HCT116 (cell line): ENCODE results near the gene RASGRF2. TPM values are rescaled to one million over a fixed set of nuclear protein-coding genes. Genes with fewer than 3 reads are reported as not detected.

ENCODE experiments used
- ATAC-seq: fragments of 200-7000 bp; cut with Tn5 transposase; 2 replicates; pipeline ENCODE4 v1.9.1; 2020; ENCODE audit warnings: mild to moderate bottlenecking, moderate library complexity
- BruUV-seq: library from RNA; stranded (reverse); fragments of 400-500 nt; replicated peaks from 2 replicates; lab custom pipeline; 2021; lab: Mats Ljungman, UMichigan
- CTCF ChIA-PET: fragments of 300-600 bp; sonication (Branson Sonifier 250); formaldehyde crosslinking; loops from one replicate; lab custom pipeline; 2021; ENCODE audit warnings: antibody characterized with exemption; lab: Charles Lee
- POLR2A ChIA-PET: fragments of 300-600, 350-600 bp; sonication (Branson Sonifier 250); formaldehyde crosslinking; loops from one replicate; lab custom pipeline; 2021; ENCODE audit warnings: antibody characterized with exemption; lab: Charles Lee
- RAD21 ChIA-PET, 2 experiments: fragments of 300-600 bp; sonication (Branson Sonifier 250); formaldehyde crosslinking; loops; one replicate each; lab custom pipeline; 2023; ENCODE audit warnings: low total read pairs in 2 of 2; ENCODE audit not compliant: uncharacterized antibody in 2 of 2, unreplicated experiment in 2 of 2, low non-redundant PET in 1 of 2; lab: Charles Lee
- DNase-seq: peaks from one replicate; pipeline ENCODE4 v3.0.0-alpha.2; 2010; ENCODE audit warnings: low read depth, low spot score
- H2AFZ ChIP-seq: fragments of 200-600 bp; shearing (Covaris generic), sonication (generic); 2 replicates; pipeline ENCODE4 v1.6.1; 2017; ENCODE audit warnings: low read depth, mixed run types, mixed read lengths, antibody characterized with exemption, low read length; ENCODE audit not compliant: poor library complexity, severe bottlenecking
- H3K27ac ChIP-seq: 2 replicates; pipeline ENCODE4 v1.5.1; 2012; ENCODE audit warnings: low read depth, low read length
- H3K27me3 ChIP-seq: fragments of 200-600 bp; sonication (generic); 2 replicates; pipeline ENCODE4 v1.6.1; 2016; ENCODE audit warnings: mixed run types, low read length, mixed read lengths; ENCODE audit not compliant: insufficient read depth
- H3K36me3 ChIP-seq, 2 experiments: fragments of 200-500 bp in 1 of 2; fragments of 200-600 bp in 1 of 2; sonication (Bioruptor generic) in 1 of 2; sonication (generic) in 1 of 2; 2 replicates each; pipeline versions ENCODE4 v1.5.1 to v1.6.1; 2014 to 2016; ENCODE audit warnings: low read length in 2 of 2, inconsistent platforms in 1 of 2, mixed read lengths in 1 of 2, mixed run types in 1 of 2; ENCODE audit not compliant: insufficient read depth in 2 of 2, control insufficient read depth in 1 of 2
- H3K4me1 ChIP-seq, 2 experiments: fragments of 200-600 bp in 1 of 2; sonication (generic) in 1 of 2; 2 replicates each; pipeline versions ENCODE4 v1.5.1 to v1.6.1; 2012 to 2017; ENCODE audit warnings: low read length in 2 of 2, inconsistent platforms in 1 of 2, mild to moderate bottlenecking in 1 of 2, mixed read lengths in 1 of 2, mixed run types in 1 of 2, moderate library complexity in 1 of 2; ENCODE audit not compliant: insufficient read depth in 2 of 2, control insufficient read depth in 1 of 2
- H3K4me2 ChIP-seq: fragments of 200-600 bp; sonication (generic); 2 replicates; pipeline ENCODE4 v1.6.1; 2017; ENCODE audit warnings: mixed run types, low read length, mixed read lengths
- H3K4me3 ChIP-seq, 2 experiments: fragments of 200-600 bp in 1 of 2; sonication (generic) in 1 of 2; replicated peaks in 1 of 2; 2 replicates each; pipeline ENCODE4 v1.5.1; 2011 to 2016; ENCODE audit warnings: low read length in 2 of 2, control low read depth in 1 of 2, low read depth in 1 of 2, mild to moderate bottlenecking in 1 of 2, mixed read lengths in 1 of 2, mixed run types in 1 of 2
- H3K79me2 ChIP-seq: fragments of 200-600 bp; sonication (generic); 2 replicates; pipeline ENCODE4 v1.6.1; 2017; ENCODE audit warnings: mild to moderate bottlenecking, mixed run types, low read length, moderate library complexity, mixed read lengths; ENCODE audit not compliant: insufficient read depth
- H3K9ac ChIP-seq: fragments of 200-600 bp; sonication (generic); 2 replicates; pipeline ENCODE4 v1.6.1; 2016; ENCODE audit warnings: low read length, mixed read lengths
- H3K9me2 ChIP-seq: fragments of 200-600 bp; sonication (generic), shearing (Covaris generic); 2 replicates; pipeline ENCODE4 v1.6.1; 2017; ENCODE audit warnings: mixed run types, mild to moderate bottlenecking, moderate library complexity; ENCODE audit not compliant: insufficient read depth
- H3K9me3 ChIP-seq, 2 experiments: fragments of 200-500 bp in 1 of 2; fragments of 200-600 bp in 1 of 2; sonication (Bioruptor generic) in 1 of 2; sonication (generic) in 1 of 2; 2 replicates each; pipeline ENCODE4 v1.6.1; 2014 to 2017; ENCODE audit warnings: low read length in 2 of 2, mixed read lengths in 2 of 2, inconsistent platforms in 1 of 2, low read depth in 1 of 2, mild to moderate bottlenecking in 1 of 2, mixed run types in 1 of 2, moderate library complexity in 1 of 2; ENCODE audit not compliant: control insufficient read depth in 1 of 2, insufficient read depth in 1 of 2
- H4K20me1 ChIP-seq: fragments of 200-600 bp; sonication (generic), shearing (Covaris generic); 2 replicates; pipeline ENCODE4 v1.6.1; 2017; ENCODE audit warnings: mixed run types, mild to moderate bottlenecking, moderate library complexity; ENCODE audit not compliant: insufficient read depth
- CBX3 ChIP-seq: IDR thresholded peaks from 2 replicates; pipeline ENCODE4 v1.6.1; 2012; ENCODE audit warnings: low read depth
- ELF1 ChIP-seq: IDR thresholded peaks from 2 replicates; pipeline ENCODE4 v1.6.1; 2012; ENCODE audit warnings: low read depth, borderline replicate concordance
- POLR2A ChIP-seq: IDR thresholded peaks from 2 replicates; pipeline ENCODE4 v1.7.0; 2011; ENCODE audit warnings: borderline replicate concordance; ENCODE audit not compliant: insufficient read depth, insufficient read length; ENCODE audit errors: extremely low read depth
- POLR2AphosphoS5 ChIP-seq: IDR thresholded peaks from 2 replicates; pipeline ENCODE4 v1.6.1; 2011; ENCODE audit warnings: mild to moderate bottlenecking, low read depth, low read length, moderate library complexity
- SIN3A ChIP-seq: IDR thresholded peaks from 2 replicates; pipeline ENCODE4 v1.6.1; 2012; ENCODE audit warnings: low read depth
- ZFX ChIP-seq: fragments of 450-650 bp; IDR thresholded peaks from 2 replicates; pipeline ENCODE4 v1.6.1; 2017
- ZNF274 ChIP-seq: fragments of 200-500 bp; sonication (Bioruptor generic); IDR thresholded peaks from 2 replicates; pipeline ENCODE4 v1.6.1; 2014; ENCODE audit warnings: mild to moderate bottlenecking, low read depth, low read length, inconsistent platforms
- intact Hi-C: fragments of 100-400 bp; cut with micrococcal nuclease; formaldehyde crosslinking; loops from 2 replicates; pipeline ENCODE4 v1.10.0; 2022
- total RNA-seq: library from RNA; stranded (reverse); gene quantifications from one replicate; pipeline ENCODE4 v1.2.1, GENCODE V29; 2021; ENCODE audit not compliant: unreplicated experiment
- TF ChIP-seq, protein P1 (sequence below): IDR thresholded peaks from 2 replicates; pipeline ENCODE4 v1.6.1; 2012; ENCODE audit warnings: low read depth
- TF ChIP-seq, protein P2 (sequence below): IDR thresholded peaks from 2 replicates; pipeline ENCODE4 v1.6.1; 2011; ENCODE audit warnings: mild to moderate bottlenecking, low read length, moderate library complexity; ENCODE audit not compliant: insufficient replicate concordance; ENCODE audit errors: extremely low read depth

The RASGRF2 gene
- total RNA-seq, 1 experiment from 2014 or later: 0.05 TPM

GRCh38 chr5:80955082-80955590 is 5.0 kb upstream of the RASGRF2 start:
- POLR2A ChIA-PET: no interaction called here

More at GRCh38 chr5:80955082-80955590, 5.0 kb upstream of the RASGRF2 start:
- Histone ChIP-seq H3K79me2 (no peaks in the 10 kb centered on the region), H2AFZ (no peak overlapping the region), H3K4me2 (no peak overlapping the region), H3K4me3 (no peak overlapping the region), H3K9me3 (no peaks in the 10 kb centered on the region), H3K27me3 (peaks cover 4% of the 10 kb centered on the region; the same call in 1 of the 2 replicates), H3K36me3 (no peaks in the 10 kb centered on the region), H3K9me2 (no peaks in the 10 kb centered on the region; the same call in 1 of the 2 replicates), H3K9ac (no peak overlapping the region), H3K4me1 (no peaks in the 10 kb centered on the region), H4K20me1 (no peaks in the 10 kb centered on the region), H3K27ac (no peak overlapping the region)
- ChIA-PET RAD21 (no interaction called here), CTCF (no interaction called here)
- no TSS peak for BruUV-seq
- no peak for ATAC-seq
- TF ChIP-seq, protein P1, sequence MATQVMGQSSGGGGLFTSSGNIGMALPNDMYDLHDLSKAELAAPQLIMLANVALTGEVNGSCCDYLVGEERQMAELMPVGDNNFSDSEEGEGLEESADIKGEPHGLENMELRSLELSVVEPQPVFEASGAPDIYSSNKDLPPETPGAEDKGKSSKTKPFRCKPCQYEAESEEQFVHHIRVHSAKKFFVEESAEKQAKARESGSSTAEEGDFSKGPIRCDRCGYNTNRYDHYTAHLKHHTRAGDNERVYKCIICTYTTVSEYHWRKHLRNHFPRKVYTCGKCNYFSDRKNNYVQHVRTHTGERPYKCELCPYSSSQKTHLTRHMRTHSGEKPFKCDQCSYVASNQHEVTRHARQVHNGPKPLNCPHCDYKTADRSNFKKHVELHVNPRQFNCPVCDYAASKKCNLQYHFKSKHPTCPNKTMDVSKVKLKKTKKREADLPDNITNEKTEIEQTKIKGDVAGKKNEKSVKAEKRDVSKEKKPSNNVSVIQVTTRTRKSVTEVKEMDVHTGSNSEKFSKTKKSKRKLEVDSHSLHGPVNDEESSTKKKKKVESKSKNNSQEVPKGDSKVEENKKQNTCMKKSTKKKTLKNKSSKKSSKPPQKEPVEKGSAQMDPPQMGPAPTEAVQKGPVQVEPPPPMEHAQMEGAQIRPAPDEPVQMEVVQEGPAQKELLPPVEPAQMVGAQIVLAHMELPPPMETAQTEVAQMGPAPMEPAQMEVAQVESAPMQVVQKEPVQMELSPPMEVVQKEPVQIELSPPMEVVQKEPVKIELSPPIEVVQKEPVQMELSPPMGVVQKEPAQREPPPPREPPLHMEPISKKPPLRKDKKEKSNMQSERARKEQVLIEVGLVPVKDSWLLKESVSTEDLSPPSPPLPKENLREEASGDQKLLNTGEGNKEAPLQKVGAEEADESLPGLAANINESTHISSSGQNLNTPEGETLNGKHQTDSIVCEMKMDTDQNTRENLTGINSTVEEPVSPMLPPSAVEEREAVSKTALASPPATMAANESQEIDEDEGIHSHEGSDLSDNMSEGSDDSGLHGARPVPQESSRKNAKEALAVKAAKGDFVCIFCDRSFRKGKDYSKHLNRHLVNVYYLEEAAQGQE: no peak
- TF ChIP-seq ZFX (no peak), POLR2AphosphoS5 (no peak), CBX3 (no peak), POLR2A (no peak), ELF1 (no peak), ZNF274 (no peak), SIN3A (no peak)
- TF ChIP-seq, protein P2, sequence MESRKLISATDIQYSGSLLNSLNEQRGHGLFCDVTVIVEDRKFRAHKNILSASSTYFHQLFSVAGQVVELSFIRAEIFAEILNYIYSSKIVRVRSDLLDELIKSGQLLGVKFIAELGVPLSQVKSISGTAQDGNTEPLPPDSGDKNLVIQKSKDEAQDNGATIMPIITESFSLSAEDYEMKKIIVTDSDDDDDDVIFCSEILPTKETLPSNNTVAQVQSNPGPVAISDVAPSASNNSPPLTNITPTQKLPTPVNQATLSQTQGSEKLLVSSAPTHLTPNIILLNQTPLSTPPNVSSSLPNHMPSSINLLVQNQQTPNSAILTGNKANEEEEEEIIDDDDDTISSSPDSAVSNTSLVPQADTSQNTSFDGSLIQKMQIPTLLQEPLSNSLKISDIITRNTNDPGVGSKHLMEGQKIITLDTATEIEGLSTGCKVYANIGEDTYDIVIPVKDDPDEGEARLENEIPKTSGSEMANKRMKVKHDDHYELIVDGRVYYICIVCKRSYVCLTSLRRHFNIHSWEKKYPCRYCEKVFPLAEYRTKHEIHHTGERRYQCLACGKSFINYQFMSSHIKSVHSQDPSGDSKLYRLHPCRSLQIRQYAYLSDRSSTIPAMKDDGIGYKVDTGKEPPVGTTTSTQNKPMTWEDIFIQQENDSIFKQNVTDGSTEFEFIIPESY: no peak
- intact Hi-C loops: no loop called here
- no peak for DNase-seq
